HepG2 (cell line): ENCODE measurements around the gene CEP89. TPM values are rescaled to one million over a fixed set of nuclear protein-coding genes. Genes with fewer than 3 reads are reported as not detected.

Experiments
- HNRNPL ChIP-seq: fragments of 200-400 bp; formaldehyde crosslinking; IDR thresholded peaks from 2 replicates; pipeline ENCODE4 v1.6.1; 2017; ENCODE audit warnings: mild to moderate bottlenecking, low read depth, low read length
- PREB ChIP-seq: sonication (generic); formaldehyde crosslinking; IDR thresholded peaks from 2 replicates; pipeline ENCODE4 v1.4.0; 2020; ENCODE audit warnings: missing genetic modification reagents
- PRMT3 ChIP-seq: sonication (generic); formaldehyde crosslinking; IDR thresholded peaks from 2 replicates; pipeline ENCODE4 v1.8.1; 2022; ENCODE audit warnings: low read depth, mild to moderate bottlenecking, moderate library complexity, missing genetic modification reagents, borderline replicate concordance
- RERE ChIP-seq: IDR thresholded peaks from 2 replicates; pipeline ENCODE4 v1.6.1; 2016; ENCODE audit warnings: low read depth, missing genetic modification reagents, missing compliant biosample characterization
- SIN3B ChIP-seq: fragments of 150-350 bp; IDR thresholded peaks from 2 replicates; pipeline ENCODE4 v1.6.1; 2014; ENCODE audit warnings: low read length
- SIX1 ChIP-seq: sonication (generic); formaldehyde crosslinking; IDR thresholded peaks from 2 replicates; pipeline ENCODE4 v1.4.0; 2020; ENCODE audit warnings: missing genetic modification reagents, borderline replicate concordance
- ZNF317 ChIP-seq: sonication (generic); formaldehyde crosslinking; IDR thresholded peaks from 2 replicates; pipeline ENCODE4 v1.5.0; 2020; ENCODE audit warnings: mild to moderate bottlenecking, missing genetic modification reagents
- ZNF431 ChIP-seq: sonication (generic); formaldehyde crosslinking; IDR thresholded peaks from 2 replicates; pipeline ENCODE4 v1.9.0; 2022; ENCODE audit warnings: missing genetic modification reagents, low read depth, mild to moderate bottlenecking, borderline replicate concordance
- ZZZ3 ChIP-seq: sonication (generic); formaldehyde crosslinking; IDR thresholded peaks from 2 replicates; pipeline ENCODE4 v1.4.0; 2020; ENCODE audit warnings: missing genetic modification reagents, mild to moderate bottlenecking, borderline replicate concordance
- polyA plus RNA-seq, 8 experiments: library from polyadenylated mRNA; depleted of rRNA in 3 of 8; stranded (reverse) in 7 of 8; unstranded in 1 of 8; fragments of >200 nt; fragmentation: Illumina TruSeq in 4 of 8; extraction: Trizol in 4 of 8; gene quantifications; 2 replicates each; pipeline versions ENCODE4 v1.2.1 to v1.2.3, GENCODE V29; 2011 to 2016; ENCODE audit warnings: low read depth in 4 of 8, missing spikeins in 1 of 8, mixed read lengths in 1 of 8; ENCODE audit not compliant: insufficient read depth in 1 of 8
- total RNA-seq, 5 experiments: library from RNA; depleted of rRNA; stranded (reverse); fragments of >200 nt; fragmentation: Illumina TruSeq; extraction: Trizol; gene quantifications; 2 replicates each; pipeline ENCODE4 v1.2.3, GENCODE V29; 2016; ENCODE audit warnings: low read depth in 1 of 5
- TF ChIP-seq, protein P1 (sequence below): sonication (generic); formaldehyde crosslinking; IDR thresholded peaks from 2 replicates; pipeline ENCODE4 v1.4.0; 2020; ENCODE audit warnings: mild to moderate bottlenecking, low read depth, missing genetic modification reagents
- TF ChIP-seq, protein P2 (sequence below), 2 experiments: IDR thresholded peaks; 2 replicates each; pipeline ENCODE4 v1.6.1; 2011 to 2012; ENCODE audit warnings: low read length in 2 of 2, borderline replicate concordance in 1 of 2, low read depth in 1 of 2, mild to moderate bottlenecking in 1 of 2, moderate library complexity in 1 of 2

The CEP89 gene
- total and polyA plus RNA-seq, 2 of the 13 experiments (the other 11 are each of a cell fraction or from before 2014, with no cell fraction given) = 7.2 to 10.9 TPM

GRCh38 chr19:32971715-32972540 is at the start of gene CEP89, which contains the start of gene FAAP24 (continued):
- TF ChIP-seq PREB (no peak), RERE (CRISPR knock-in tag) (no peak), PRMT3 (CRISPR knock-in tag) (peak; percentile 94; the same call in 1 of the 2 replicates), SIN3B (peak; percentile 85), ZNF317 (no peak), ZZZ3 (CRISPR knock-in tag) (peak; percentile 90; the same call in 1 of the 2 replicates), SIX1 (CRISPR knock-in tag) (peak; percentile 97), HNRNPL (0 out of 2 replicates have a peak, but pooled peaks have one; percentile 38), ZNF431 (peak; percentile 82; the same call in 1 of the 2 replicates)
- TF ChIP-seq, protein P1, sequence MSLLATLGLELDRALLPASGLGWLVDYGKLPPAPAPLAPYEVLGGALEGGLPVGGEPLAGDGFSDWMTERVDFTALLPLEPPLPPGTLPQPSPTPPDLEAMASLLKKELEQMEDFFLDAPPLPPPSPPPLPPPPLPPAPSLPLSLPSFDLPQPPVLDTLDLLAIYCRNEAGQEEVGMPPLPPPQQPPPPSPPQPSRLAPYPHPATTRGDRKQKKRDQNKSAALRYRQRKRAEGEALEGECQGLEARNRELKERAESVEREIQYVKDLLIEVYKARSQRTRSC (CRISPR knock-in tag) = no peak
- TF ChIP-seq, protein P2, sequence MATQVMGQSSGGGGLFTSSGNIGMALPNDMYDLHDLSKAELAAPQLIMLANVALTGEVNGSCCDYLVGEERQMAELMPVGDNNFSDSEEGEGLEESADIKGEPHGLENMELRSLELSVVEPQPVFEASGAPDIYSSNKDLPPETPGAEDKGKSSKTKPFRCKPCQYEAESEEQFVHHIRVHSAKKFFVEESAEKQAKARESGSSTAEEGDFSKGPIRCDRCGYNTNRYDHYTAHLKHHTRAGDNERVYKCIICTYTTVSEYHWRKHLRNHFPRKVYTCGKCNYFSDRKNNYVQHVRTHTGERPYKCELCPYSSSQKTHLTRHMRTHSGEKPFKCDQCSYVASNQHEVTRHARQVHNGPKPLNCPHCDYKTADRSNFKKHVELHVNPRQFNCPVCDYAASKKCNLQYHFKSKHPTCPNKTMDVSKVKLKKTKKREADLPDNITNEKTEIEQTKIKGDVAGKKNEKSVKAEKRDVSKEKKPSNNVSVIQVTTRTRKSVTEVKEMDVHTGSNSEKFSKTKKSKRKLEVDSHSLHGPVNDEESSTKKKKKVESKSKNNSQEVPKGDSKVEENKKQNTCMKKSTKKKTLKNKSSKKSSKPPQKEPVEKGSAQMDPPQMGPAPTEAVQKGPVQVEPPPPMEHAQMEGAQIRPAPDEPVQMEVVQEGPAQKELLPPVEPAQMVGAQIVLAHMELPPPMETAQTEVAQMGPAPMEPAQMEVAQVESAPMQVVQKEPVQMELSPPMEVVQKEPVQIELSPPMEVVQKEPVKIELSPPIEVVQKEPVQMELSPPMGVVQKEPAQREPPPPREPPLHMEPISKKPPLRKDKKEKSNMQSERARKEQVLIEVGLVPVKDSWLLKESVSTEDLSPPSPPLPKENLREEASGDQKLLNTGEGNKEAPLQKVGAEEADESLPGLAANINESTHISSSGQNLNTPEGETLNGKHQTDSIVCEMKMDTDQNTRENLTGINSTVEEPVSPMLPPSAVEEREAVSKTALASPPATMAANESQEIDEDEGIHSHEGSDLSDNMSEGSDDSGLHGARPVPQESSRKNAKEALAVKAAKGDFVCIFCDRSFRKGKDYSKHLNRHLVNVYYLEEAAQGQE (IDR thresholded peaks at IDR 0.05; ENCODE audit: borderline replicate concordance in 1 of 2, low read depth in 1 of 2, low read length in 2 of 2) = no peak
